ENCODE measurements around the gene SEMA5A. TPM values are rescaled to one million over a fixed set of nuclear protein-coding genes. Genes with fewer than 3 reads are reported as not detected.

Gene SEMA5A
- total RNA-seq, 1 donor from 2014 or later = 31.1 TPM

DNA sequence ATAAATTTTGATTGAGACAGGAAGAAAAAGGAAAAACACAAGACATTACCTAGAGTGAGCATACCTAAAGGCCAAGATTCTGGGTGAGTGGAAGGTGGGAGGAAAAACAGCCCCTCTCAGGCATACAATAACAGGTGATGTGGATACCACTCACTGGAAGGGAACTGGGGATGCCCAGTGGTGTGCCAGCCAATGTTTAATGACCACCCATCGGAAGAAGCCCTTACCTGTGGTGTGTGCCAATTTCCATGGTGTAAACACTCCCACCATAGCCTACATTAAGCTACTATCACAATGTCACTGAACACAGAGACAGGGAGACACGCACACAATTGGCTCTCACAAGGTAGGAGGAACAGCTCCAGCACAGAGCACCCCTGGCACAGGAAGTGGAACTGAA, 63.5 kb downstream of the SEMA5A start:
- Mint-ChIP-seq H3K4me1 (ENCODE audit: unreplicated experiment) (peaks cover 9% of the 10 kb centered on the region), H3K27ac (ENCODE audit: unreplicated experiment) (no peak overlapping the region), H3K27me3 (ENCODE audit: unreplicated experiment) (peaks cover 2% of the 10 kb centered on the region), H3K4me3 (ENCODE audit: unreplicated experiment) (no peak overlapping the region), H3K9me3 (ENCODE audit: unreplicated experiment) (peaks cover 4% of the 10 kb centered on the region), H3K36me3 (ENCODE audit: low read depth, unreplicated experiment) (peaks cover 3% of the 10 kb centered on the region)
- no peak for DNase-seq (ENCODE audit: low spot score)
- TF ChIP-seq, protein P1, sequence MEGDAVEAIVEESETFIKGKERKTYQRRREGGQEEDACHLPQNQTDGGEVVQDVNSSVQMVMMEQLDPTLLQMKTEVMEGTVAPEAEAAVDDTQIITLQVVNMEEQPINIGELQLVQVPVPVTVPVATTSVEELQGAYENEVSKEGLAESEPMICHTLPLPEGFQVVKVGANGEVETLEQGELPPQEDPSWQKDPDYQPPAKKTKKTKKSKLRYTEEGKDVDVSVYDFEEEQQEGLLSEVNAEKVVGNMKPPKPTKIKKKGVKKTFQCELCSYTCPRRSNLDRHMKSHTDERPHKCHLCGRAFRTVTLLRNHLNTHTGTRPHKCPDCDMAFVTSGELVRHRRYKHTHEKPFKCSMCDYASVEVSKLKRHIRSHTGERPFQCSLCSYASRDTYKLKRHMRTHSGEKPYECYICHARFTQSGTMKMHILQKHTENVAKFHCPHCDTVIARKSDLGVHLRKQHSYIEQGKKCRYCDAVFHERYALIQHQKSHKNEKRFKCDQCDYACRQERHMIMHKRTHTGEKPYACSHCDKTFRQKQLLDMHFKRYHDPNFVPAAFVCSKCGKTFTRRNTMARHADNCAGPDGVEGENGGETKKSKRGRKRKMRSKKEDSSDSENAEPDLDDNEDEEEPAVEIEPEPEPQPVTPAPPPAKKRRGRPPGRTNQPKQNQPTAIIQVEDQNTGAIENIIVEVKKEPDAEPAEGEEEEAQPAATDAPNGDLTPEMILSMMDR (IDR thresholded peaks at IDR 0.05; ENCODE audit: unreplicated experiment) = no peak

DNA sequence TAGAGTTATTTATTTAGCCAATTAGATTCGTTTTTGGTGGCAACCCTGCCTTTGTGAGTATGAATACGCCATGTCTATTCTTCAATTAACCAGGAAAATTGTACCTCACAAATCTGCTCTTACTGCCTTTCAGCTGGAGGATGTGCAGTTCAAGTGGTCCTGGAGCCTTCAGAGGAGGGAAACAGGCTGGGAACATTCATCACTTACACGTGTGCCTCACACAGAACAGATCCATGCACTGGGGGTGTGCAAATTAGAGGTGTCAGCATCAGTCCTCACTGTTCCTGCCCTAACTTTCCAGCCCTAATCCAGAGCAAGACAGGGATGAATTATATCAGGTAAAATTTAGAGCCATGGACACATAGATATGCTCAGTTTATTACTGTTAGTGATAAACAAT, 65.4 kb downstream of the SEMA5A start:
- no peak overlapping the region for H3K4me3 Mint-ChIP-seq (ENCODE audit: unreplicated experiment)
- no peak overlapping the region for H3K27ac Mint-ChIP-seq (ENCODE audit: unreplicated experiment)

DNA sequence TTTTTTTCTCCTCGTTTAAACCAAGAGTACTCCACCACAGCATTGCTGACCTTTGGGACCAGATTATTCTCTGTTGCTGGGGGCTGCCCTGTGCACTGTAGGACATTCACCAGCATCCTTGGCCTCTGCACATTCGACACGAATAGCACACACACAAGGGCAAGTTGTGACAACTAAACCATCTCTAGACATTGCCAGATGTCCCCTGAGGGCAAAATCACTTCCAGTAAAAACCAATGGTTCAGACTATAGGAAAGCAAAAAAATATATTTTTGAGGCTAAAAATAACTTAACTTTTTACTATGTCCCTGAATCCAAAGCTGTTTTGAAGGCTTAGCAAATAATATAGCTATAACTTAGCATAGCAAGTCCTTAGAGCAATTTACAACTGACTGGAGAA, 65.9 kb downstream of the SEMA5A start:
- Mint-ChIP-seq H3K27me3 (ENCODE audit: unreplicated experiment) (peaks cover 3% of the 10 kb centered on the region), H3K27ac (ENCODE audit: unreplicated experiment) (no peak overlapping the region), H3K9me3 (ENCODE audit: unreplicated experiment) (peaks cover 9% of the 10 kb centered on the region), H3K4me1 (ENCODE audit: unreplicated experiment) (peaks cover 9% of the 10 kb centered on the region), H3K4me3 (ENCODE audit: unreplicated experiment) (no peak overlapping the region), H3K36me3 (ENCODE audit: low read depth, unreplicated experiment) (peaks cover 3% of the 10 kb centered on the region)
- TF ChIP-seq, protein P1 (IDR thresholded peaks at IDR 0.05; ENCODE audit: unreplicated experiment) = no peak
- DNase-seq (ENCODE audit: low spot score) = no peak

More for the DNA sequence above, 65.4 kb downstream of the SEMA5A start:
- Mint-ChIP-seq H3K4me1 (ENCODE audit: unreplicated experiment) (peaks cover 9% of the 10 kb centered on the region), H3K36me3 (ENCODE audit: low read depth, unreplicated experiment) (peaks cover 3% of the 10 kb centered on the region), H3K27me3 (ENCODE audit: unreplicated experiment) (peaks cover 2% of the 10 kb centered on the region), H3K9me3 (ENCODE audit: unreplicated experiment) (peaks cover 9% of the 10 kb centered on the region)
- DNase-seq (ENCODE audit: low spot score) = no peak
- TF ChIP-seq, protein P1 (IDR thresholded peaks at IDR 0.05; ENCODE audit: unreplicated experiment) = no peak

GRCh38 chr5:9479361-9479760, 66.5 kb downstream of the SEMA5A start:
- no peak overlapping the region for H3K4me3 Mint-ChIP-seq (ENCODE audit: unreplicated experiment)
- H3K36me3 Mint-ChIP-seq (ENCODE audit: low read depth, unreplicated experiment) = peaks cover 3% of the 10 kb centered on the region
- H3K27ac Mint-ChIP-seq (ENCODE audit: unreplicated experiment) = no peak overlapping the region
- H3K9me3 Mint-ChIP-seq (ENCODE audit: unreplicated experiment) = peaks cover 9% of the 10 kb centered on the region
- peaks cover 9% of the 10 kb centered on the region for H3K4me1 Mint-ChIP-seq (ENCODE audit: unreplicated experiment)
- peaks cover 3% of the 10 kb centered on the region for H3K27me3 Mint-ChIP-seq (ENCODE audit: unreplicated experiment)
- no peak for DNase-seq (ENCODE audit: low spot score)
- TF ChIP-seq, protein P1 (IDR thresholded peaks at IDR 0.05; ENCODE audit: unreplicated experiment) = no peak

DNA sequence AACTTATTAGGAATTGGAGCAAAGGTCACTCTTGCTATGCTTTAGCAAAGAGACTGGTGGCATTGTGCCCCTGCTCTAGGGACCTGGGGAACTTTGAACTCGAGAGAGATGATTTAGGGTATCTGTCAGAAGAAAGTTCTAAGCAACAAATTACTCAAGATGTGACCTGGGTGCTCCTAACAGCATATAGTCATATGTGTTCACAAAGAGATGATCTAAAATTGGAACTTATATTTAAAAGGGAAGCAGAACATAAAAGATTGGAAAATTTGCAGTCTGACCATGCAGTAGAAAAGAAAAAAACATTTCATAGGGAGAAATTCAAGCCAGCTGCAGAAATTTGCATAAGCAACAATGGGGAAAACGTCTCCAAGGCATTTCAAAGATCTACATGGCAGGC, 68.3 kb downstream of the SEMA5A start:
- TF ChIP-seq, protein P1 (IDR thresholded peaks at IDR 0.05; ENCODE audit: unreplicated experiment) = no peak
- Mint-ChIP-seq H3K27me3 (ENCODE audit: unreplicated experiment) (peaks cover 3% of the 10 kb centered on the region), H3K4me1 (ENCODE audit: unreplicated experiment) (no peaks in the 10 kb centered on the region), H3K27ac (ENCODE audit: unreplicated experiment) (no peak overlapping the region), H3K9me3 (ENCODE audit: unreplicated experiment) (peaks cover 9% of the 10 kb centered on the region), H3K4me3 (ENCODE audit: unreplicated experiment) (no peak overlapping the region), H3K36me3 (ENCODE audit: low read depth, unreplicated experiment) (peaks cover 3% of the 10 kb centered on the region)
- DNase-seq (ENCODE audit: low spot score) = no peak
